IMR-90 (cell line): ENCODE measurements around the gene ZSCAN9.

ENCODE experiments used
- POLR2A ChIP-seq: IDR thresholded peaks from 2 replicates; pipeline ENCODE4 v1.6.1; 2012; ENCODE audit warnings: mild to moderate bottlenecking, low read depth, low read length
- TF ChIP-seq, protein P1 (sequence below): conservative IDR thresholded peaks from 2 replicates; pipeline ENCODE4 v1.5.1; 2012; ENCODE audit warnings: mild to moderate bottlenecking, low read depth, low read length, improper control_type of control experiment
- TF ChIP-seq, protein P2 (sequence below): fragments of 150-350 bp; IDR thresholded peaks from 2 replicates; pipeline ENCODE4 v1.6.1; 2016; ENCODE audit warnings: low read depth, mild to moderate bottlenecking, low read length, moderate library complexity, borderline replicate concordance

DNA sequence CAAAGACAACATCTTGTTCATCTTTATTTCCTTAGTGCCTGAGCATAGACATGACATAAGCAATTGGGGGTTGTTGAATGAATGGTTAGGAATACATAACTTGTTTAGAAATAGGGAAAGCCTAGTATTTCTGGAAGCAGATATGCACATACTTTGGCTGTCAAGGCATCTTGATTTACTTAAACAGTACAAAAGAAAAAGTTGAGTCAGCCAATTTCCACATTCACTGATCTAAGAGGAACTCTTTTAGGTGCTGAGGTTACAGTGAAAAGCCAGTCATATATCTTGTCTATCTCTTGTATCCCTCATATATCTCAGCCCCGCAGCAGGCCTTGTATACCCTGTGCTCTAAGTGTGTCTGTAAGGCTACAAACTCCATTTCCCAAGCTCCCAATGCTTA lies 15.4 kb downstream of the ZSCAN9 start:
- TF ChIP-seq, protein P1, sequence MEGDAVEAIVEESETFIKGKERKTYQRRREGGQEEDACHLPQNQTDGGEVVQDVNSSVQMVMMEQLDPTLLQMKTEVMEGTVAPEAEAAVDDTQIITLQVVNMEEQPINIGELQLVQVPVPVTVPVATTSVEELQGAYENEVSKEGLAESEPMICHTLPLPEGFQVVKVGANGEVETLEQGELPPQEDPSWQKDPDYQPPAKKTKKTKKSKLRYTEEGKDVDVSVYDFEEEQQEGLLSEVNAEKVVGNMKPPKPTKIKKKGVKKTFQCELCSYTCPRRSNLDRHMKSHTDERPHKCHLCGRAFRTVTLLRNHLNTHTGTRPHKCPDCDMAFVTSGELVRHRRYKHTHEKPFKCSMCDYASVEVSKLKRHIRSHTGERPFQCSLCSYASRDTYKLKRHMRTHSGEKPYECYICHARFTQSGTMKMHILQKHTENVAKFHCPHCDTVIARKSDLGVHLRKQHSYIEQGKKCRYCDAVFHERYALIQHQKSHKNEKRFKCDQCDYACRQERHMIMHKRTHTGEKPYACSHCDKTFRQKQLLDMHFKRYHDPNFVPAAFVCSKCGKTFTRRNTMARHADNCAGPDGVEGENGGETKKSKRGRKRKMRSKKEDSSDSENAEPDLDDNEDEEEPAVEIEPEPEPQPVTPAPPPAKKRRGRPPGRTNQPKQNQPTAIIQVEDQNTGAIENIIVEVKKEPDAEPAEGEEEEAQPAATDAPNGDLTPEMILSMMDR: no peak
- no peak for TF ChIP-seq POLR2A
- TF ChIP-seq, protein P2, sequence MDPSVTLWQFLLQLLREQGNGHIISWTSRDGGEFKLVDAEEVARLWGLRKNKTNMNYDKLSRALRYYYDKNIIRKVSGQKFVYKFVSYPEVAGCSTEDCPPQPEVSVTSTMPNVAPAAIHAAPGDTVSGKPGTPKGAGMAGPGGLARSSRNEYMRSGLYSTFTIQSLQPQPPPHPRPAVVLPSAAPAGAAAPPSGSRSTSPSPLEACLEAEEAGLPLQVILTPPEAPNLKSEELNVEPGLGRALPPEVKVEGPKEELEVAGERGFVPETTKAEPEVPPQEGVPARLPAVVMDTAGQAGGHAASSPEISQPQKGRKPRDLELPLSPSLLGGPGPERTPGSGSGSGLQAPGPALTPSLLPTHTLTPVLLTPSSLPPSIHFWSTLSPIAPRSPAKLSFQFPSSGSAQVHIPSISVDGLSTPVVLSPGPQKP: no peak
